Fibroblast of mammary gland (primary cell): Measurements from ENCODE around the gene AOPEP.

Experiments
- DNase-seq: peaks from one replicate; pipeline ENCODE4 v3.0.0-alpha.2; 2010; ENCODE audit warnings: low read depth
- H3K4me3 ChIP-seq: 2 replicates; pipeline ENCODE4 v1.5.1; 2011; ENCODE audit warnings: low read depth, mild to moderate bottlenecking, low read length, moderate library complexity; ENCODE audit not compliant: control insufficient read depth
- CTCF ChIP-seq: conservative IDR thresholded peaks from 2 replicates; pipeline ENCODE4 v1.5.1; 2011; ENCODE audit warnings: low read depth, low read length, inconsistent platforms; ENCODE audit not compliant: control insufficient read depth, insufficient read depth

Gene AOPEP

GRCh38 chr9:94770334-94770733 is 43.8 kb downstream of the AOPEP start:
- TF ChIP-seq CTCF, result no peak
- DNase-seq, result no peak
- H3K4me3 ChIP-seq, result no peak overlapping the region

GRCh38 chr9:94771096-94771495 is 44.6 kb downstream of the AOPEP start:
- DNase-seq, result no peak

GRCh38 chr9:94772144-94772543 is 45.6 kb downstream of the AOPEP start:
- DNase-seq, result no peak
- no peak overlapping the region for H3K4me3 ChIP-seq
- no peak for TF ChIP-seq CTCF

More at GRCh38 chr9:94771096-94771495, 44.6 kb downstream of the AOPEP start:
- H3K4me3 ChIP-seq, result no peak overlapping the region
- TF ChIP-seq CTCF, result no peak

- no peak overlapping the region for H3K4me3 ChIP-seq
- DNase-seq, result peak; percentile 31
- no peak for TF ChIP-seq CTCF
Measured at GRCh38 chr9:94772639-94773303, 46.3 kb downstream of the AOPEP start.

GRCh38 chr9:94773655-94774054 is 47.2 kb downstream of the AOPEP start:
- DNase-seq, result no peak
- no peak overlapping the region for H3K4me3 ChIP-seq
- TF ChIP-seq CTCF, result no peak

- H3K4me3 ChIP-seq, result no peak overlapping the region
- TF ChIP-seq CTCF, result no peak
- no peak for DNase-seq
Measured at GRCh38 chr9:94778013-94778412, 51.5 kb downstream of the AOPEP start.

GRCh38 chr9:94779031-94779430 is 52.5 kb downstream of the AOPEP start:
- no peak for DNase-seq
- no peak overlapping the region for H3K4me3 ChIP-seq
- TF ChIP-seq CTCF, result no peak
